A204.1 (cell line): Measurements from ENCODE around the gene CYP4X1.

Experiments
- FAIRE-seq: peaks from 2 replicates; lab custom pipeline; 2012; peaks lifted over from hg19 to GRCh38; lab: Jason Lieb, UNC

The CYP4X1 gene

GRCh38 chr1:47089356-47089755 is 65.9 kb downstream of the CYP4X1 start:
- FAIRE-seq = peak; percentile 91

GRCh38 chr1:47091476-47091875 is 68.0 kb downstream of the CYP4X1 start:
- peak; percentile 85 for FAIRE-seq
